WTC11 (cell line): ENCODE data around the gene FRYL. TPM values are rescaled to one million over a fixed set of nuclear protein-coding genes. Genes with fewer than 3 reads are reported as not detected.
A peak's percentile ranks its signal among the peaks of the same experiment; 100 is the strongest.

Experiments
- ATAC-seq: fragments of 200-7000 bp; cut with Tn5 transposase; 2 replicates; pipeline ENCODE4 v1.10.0; 2021; ENCODE audit warnings: mild to moderate bottlenecking, moderate library complexity
- CTCF ChIA-PET: fragments of 300-600 bp; sonication (Branson Sonifier 250); formaldehyde crosslinking; loops from one replicate; lab custom pipeline; 2021; ENCODE audit warnings: antibody characterized with exemption; lab: Charles Lee
- POLR2A ChIA-PET: fragments of 350-600 bp; sonication (Branson Sonifier 250); formaldehyde crosslinking; loops from one replicate; lab custom pipeline; 2021; ENCODE audit warnings: antibody characterized with exemption; lab: Charles Lee
- DNase-seq: peaks from one replicate; pipeline ENCODE4 v3.0.0; 2021; ENCODE audit warnings: low spot score
- H3K27ac Mint-ChIP-seq: 2 replicates; pipeline ENCODE4 v1.8.0; 2021; ENCODE audit warnings: mixed read lengths
- H3K27me3 Mint-ChIP-seq: 2 replicates; pipeline ENCODE4 v1.8.0; 2021; ENCODE audit warnings: low read depth, mild to moderate bottlenecking, moderate library complexity, mixed read lengths
- H3K36me3 Mint-ChIP-seq: 2 replicates; pipeline ENCODE4 v1.8.0; 2021; ENCODE audit warnings: mixed read lengths
- H3K4me1 Mint-ChIP-seq: 2 replicates; pipeline ENCODE4 v1.8.0; 2022; ENCODE audit warnings: mixed read lengths
- H3K4me3 Mint-ChIP-seq: 2 replicates; pipeline ENCODE4 v1.8.0; 2021; ENCODE audit warnings: mild to moderate bottlenecking, moderate library complexity, mixed read lengths
- H3K9me3 Mint-ChIP-seq: 2 replicates; pipeline ENCODE4 v1.8.0; 2021; ENCODE audit warnings: mixed read lengths
- ATF6 ChIP-seq: sonication (generic); formaldehyde crosslinking; IDR thresholded peaks from 2 replicates; pipeline ENCODE4 v1.8.1; 2023; ENCODE audit warnings: mild to moderate bottlenecking, missing genetic modification reagents
- CREB1 ChIP-seq: sonication (generic); formaldehyde crosslinking; IDR thresholded peaks from 2 replicates; pipeline ENCODE4 v1.8.0; 2023; ENCODE audit warnings: mild to moderate bottlenecking, missing genetic modification reagents
- E2F1 ChIP-seq: sonication (generic); formaldehyde crosslinking; IDR thresholded peaks from 2 replicates; pipeline ENCODE4 v1.8.0; 2022; ENCODE audit warnings: mild to moderate bottlenecking, missing genetic modification reagents
- ESRRA ChIP-seq: sonication (generic); formaldehyde crosslinking; IDR thresholded peaks from 2 replicates; pipeline ENCODE4 v1.8.1; 2022; ENCODE audit warnings: mild to moderate bottlenecking, missing genetic modification reagents, borderline replicate concordance
- JAZF1 ChIP-seq: fragments of 250-450 bp; sonication (Bioruptor Pico); IDR thresholded peaks from 2 replicates; pipeline ENCODE4 v1.9.0; 2021; ENCODE audit warnings: moderate library complexity, mild to moderate bottlenecking, inconsistent platforms
- NR1H2 ChIP-seq: sonication (generic); formaldehyde crosslinking; IDR thresholded peaks from 2 replicates; pipeline ENCODE4 v1.9.0; 2021; ENCODE audit warnings: mild to moderate bottlenecking, moderate library complexity, missing genetic modification reagents
- NR3C1 ChIP-seq: sonication (generic); formaldehyde crosslinking; conservative IDR thresholded peaks from 2 replicates; pipeline ENCODE4 v1.8.1; 2023; ENCODE audit warnings: low read depth, mild to moderate bottlenecking, missing genetic modification reagents
- SP1 ChIP-seq: sonication (generic); formaldehyde crosslinking; conservative IDR thresholded peaks from 2 replicates; pipeline ENCODE4 v1.8.1; 2022; ENCODE audit warnings: missing genetic modification reagents
- TEAD1 ChIP-seq: sonication (generic); formaldehyde crosslinking; IDR thresholded peaks from 2 replicates; pipeline ENCODE4 v1.8.0; 2022; ENCODE audit warnings: mild to moderate bottlenecking, missing genetic modification reagents
- ZNF121 ChIP-seq: sonication (generic); formaldehyde crosslinking; IDR thresholded peaks from 2 replicates; pipeline ENCODE4 v1.8.0; 2023; ENCODE audit warnings: missing genetic modification reagents
- ZNF138 ChIP-seq: sonication (generic); formaldehyde crosslinking; conservative IDR thresholded peaks from 2 replicates; pipeline ENCODE4 v1.8.1; 2022; ENCODE audit warnings: mild to moderate bottlenecking, moderate library complexity, missing genetic modification reagents
- ZNF219 ChIP-seq: sonication (generic); formaldehyde crosslinking; IDR thresholded peaks from 2 replicates; pipeline ENCODE4 v1.8.0; 2023; ENCODE audit warnings: missing genetic modification reagents, mild to moderate bottlenecking, borderline replicate concordance
- ZNF532 ChIP-seq: fragments of 250-450 bp; sonication (Bioruptor Pico); IDR thresholded peaks from 2 replicates; pipeline ENCODE4 v1.9.0; 2021; ENCODE audit warnings: mild to moderate bottlenecking, borderline replicate concordance
- total RNA-seq: library from RNA; stranded (reverse); gene quantifications from 3 replicates; pipeline ENCODE4 v1.2.3, GENCODE V29; 2021
- TF ChIP-seq, protein P1 (sequence below): sonication (generic); formaldehyde crosslinking; IDR thresholded peaks from 2 replicates; pipeline ENCODE4 v1.8.0; 2023; ENCODE audit warnings: missing genetic modification reagents, mild to moderate bottlenecking, borderline replicate concordance
- TF ChIP-seq, protein P2 (sequence below): fragments of 200-600 bp; IDR thresholded peaks from 2 replicates; pipeline ENCODE4 v1.8.0; 2022; ENCODE audit warnings: antibody characterized with exemption
- TF ChIP-seq, protein P3 (sequence below): fragments of 250-450 bp; sonication (Bioruptor Pico); IDR thresholded peaks from 2 replicates; pipeline ENCODE4 v1.9.0; 2021; ENCODE audit warnings: moderate library complexity, mild to moderate bottlenecking, inconsistent platforms, borderline replicate concordance

The FRYL gene
- total RNA-seq, 1 experiment from 2014 or later, result 38.7 TPM

DNA sequence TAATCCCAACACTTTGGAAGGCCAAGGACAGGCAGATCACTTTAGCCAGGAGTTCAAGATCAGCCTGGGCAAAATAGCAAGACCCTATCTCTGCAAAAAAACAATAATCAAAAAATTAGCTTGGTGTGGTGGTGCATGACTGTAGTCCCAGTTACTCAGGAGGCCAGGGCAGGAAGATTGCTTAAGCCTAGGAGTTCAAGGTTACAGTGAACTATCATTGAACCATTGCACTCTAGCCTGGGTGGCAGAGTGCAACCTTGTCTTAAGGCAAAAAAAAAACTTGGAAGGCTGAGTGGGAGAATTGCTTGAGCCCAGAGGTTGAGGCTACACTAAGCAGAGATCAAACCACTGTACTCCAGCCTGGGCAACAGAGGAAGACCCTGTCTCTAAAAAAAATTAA, 5.2 kb upstream of the FRYL start:
- H3K36me3 Mint-ChIP-seq, result no peaks in the 10 kb centered on the region
- peaks cover 14% of the 10 kb centered on the region for H3K4me1 Mint-ChIP-seq
- ATAC-seq (no peak), DNase-seq (no peak)
- H3K4me3 Mint-ChIP-seq, result no peak overlapping the region
- ChIA-PET CTCF (no interaction called here), POLR2A (no interaction called here)
- no peaks in the 10 kb centered on the region for H3K9me3 Mint-ChIP-seq
- no peaks in the 10 kb centered on the region; the same call in 1 of the 2 replicates for H3K27me3 Mint-ChIP-seq
- TF ChIP-seq ZNF219 (no peak), ZNF121 (CRISPR knock-in tag) (no peak)
- H3K27ac Mint-ChIP-seq, result no peak overlapping the region

GRCh38 chr4:48781968-48782367, 1.9 kb upstream of the FRYL start:
- no peak overlapping the region for H3K4me3 Mint-ChIP-seq
- DNase-seq (no peak), ATAC-seq (no peak)
- TF ChIP-seq ZNF532 (no peak), JAZF1 (no peak), NR1H2 (CRISPR knock-in tag) (no peak), NR3C1 (CRISPR knock-in tag) (no peak), TEAD1 (CRISPR knock-in tag) (no peak), SP1 (CRISPR knock-in tag) (no peak)
- TF ChIP-seq, protein P1, sequence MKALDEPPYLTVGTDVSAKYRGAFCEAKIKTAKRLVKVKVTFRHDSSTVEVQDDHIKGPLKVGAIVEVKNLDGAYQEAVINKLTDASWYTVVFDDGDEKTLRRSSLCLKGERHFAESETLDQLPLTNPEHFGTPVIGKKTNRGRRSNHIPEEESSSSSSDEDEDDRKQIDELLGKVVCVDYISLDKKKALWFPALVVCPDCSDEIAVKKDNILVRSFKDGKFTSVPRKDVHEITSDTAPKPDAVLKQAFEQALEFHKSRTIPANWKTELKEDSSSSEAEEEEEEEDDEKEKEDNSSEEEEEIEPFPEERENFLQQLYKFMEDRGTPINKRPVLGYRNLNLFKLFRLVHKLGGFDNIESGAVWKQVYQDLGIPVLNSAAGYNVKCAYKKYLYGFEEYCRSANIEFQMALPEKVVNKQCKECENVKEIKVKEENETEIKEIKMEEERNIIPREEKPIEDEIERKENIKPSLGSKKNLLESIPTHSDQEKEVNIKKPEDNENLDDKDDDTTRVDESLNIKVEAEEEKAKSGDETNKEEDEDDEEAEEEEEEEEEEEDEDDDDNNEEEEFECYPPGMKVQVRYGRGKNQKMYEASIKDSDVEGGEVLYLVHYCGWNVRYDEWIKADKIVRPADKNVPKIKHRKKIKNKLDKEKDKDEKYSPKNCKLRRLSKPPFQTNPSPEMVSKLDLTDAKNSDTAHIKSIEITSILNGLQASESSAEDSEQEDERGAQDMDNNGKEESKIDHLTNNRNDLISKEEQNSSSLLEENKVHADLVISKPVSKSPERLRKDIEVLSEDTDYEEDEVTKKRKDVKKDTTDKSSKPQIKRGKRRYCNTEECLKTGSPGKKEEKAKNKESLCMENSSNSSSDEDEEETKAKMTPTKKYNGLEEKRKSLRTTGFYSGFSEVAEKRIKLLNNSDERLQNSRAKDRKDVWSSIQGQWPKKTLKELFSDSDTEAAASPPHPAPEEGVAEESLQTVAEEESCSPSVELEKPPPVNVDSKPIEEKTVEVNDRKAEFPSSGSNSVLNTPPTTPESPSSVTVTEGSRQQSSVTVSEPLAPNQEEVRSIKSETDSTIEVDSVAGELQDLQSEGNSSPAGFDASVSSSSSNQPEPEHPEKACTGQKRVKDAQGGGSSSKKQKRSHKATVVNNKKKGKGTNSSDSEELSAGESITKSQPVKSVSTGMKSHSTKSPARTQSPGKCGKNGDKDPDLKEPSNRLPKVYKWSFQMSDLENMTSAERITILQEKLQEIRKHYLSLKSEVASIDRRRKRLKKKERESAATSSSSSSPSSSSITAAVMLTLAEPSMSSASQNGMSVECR (CRISPR knock-in tag), result no peak
- TF ChIP-seq, protein P2, sequence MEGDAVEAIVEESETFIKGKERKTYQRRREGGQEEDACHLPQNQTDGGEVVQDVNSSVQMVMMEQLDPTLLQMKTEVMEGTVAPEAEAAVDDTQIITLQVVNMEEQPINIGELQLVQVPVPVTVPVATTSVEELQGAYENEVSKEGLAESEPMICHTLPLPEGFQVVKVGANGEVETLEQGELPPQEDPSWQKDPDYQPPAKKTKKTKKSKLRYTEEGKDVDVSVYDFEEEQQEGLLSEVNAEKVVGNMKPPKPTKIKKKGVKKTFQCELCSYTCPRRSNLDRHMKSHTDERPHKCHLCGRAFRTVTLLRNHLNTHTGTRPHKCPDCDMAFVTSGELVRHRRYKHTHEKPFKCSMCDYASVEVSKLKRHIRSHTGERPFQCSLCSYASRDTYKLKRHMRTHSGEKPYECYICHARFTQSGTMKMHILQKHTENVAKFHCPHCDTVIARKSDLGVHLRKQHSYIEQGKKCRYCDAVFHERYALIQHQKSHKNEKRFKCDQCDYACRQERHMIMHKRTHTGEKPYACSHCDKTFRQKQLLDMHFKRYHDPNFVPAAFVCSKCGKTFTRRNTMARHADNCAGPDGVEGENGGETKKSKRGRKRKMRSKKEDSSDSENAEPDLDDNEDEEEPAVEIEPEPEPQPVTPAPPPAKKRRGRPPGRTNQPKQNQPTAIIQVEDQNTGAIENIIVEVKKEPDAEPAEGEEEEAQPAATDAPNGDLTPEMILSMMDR, result no peak
- TF ChIP-seq, protein P3, sequence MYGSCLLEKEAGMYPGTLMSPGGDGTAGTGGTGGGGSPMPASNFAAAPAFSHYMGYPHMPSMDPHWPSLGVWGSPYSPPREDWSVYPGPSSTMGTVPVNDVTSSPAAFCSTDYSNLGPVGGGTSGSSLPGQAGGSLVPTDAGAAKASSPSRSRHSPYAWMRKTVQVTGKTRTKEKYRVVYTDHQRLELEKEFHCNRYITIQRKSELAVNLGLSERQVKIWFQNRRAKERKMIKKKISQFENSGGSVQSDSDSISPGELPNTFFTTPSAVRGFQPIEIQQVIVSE (CRISPR knock-in tag), result no peak
- peaks cover 31% of the 10 kb centered on the region for H3K4me1 Mint-ChIP-seq
- H3K27ac Mint-ChIP-seq, result no peak overlapping the region
- H3K36me3 Mint-ChIP-seq, result no peaks in the 10 kb centered on the region
- ChIA-PET CTCF (interaction anchor here (1.5 to 3.7 kb wide), 2 partner anchors 12 to 203 kb away, joined by 3 to 23 read pairs; no protein-coding TSS in a partner anchor), POLR2A (no interaction called here)
- H3K27me3 Mint-ChIP-seq, result no peaks in the 10 kb centered on the region
- no peaks in the 10 kb centered on the region for H3K9me3 Mint-ChIP-seq

DNA sequence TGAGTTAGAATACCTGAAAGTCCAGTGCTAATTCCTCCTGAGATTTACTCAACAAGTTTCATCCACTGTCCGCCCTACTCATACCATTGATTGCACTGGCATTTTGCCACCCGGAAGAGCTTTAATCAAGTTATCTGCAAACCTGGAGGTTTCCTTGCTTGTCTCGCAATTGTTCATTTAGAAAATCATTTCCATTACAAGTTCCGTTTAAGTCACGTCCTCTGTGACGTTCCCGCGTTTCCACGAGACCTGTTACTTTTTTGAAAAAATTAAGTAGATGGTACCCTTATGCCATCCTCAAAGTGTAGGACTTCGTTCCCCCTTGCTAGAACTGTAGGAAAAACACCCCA, 761 bp upstream of the FRYL start:
- DNase-seq (no peak), ATAC-seq (no peak)
- H3K27me3 Mint-ChIP-seq, result no peaks in the 10 kb centered on the region
- ChIA-PET POLR2A (interaction anchor here (1.0 to 1.3 kb wide), 4 partner anchors 24 to 127 kb away, joined by 3 read pairs; partner anchors contain the start of gene OCIAD2), CTCF (interaction anchor here (1.3 to 3.7 kb wide), 5 partner anchors 11 to 223 kb away, joined by 3 to 23 read pairs (median 4); no protein-coding TSS in a partner anchor)
- H3K9me3 Mint-ChIP-seq, result no peaks in the 10 kb centered on the region
- peaks cover 37% of the 10 kb centered on the region for H3K4me1 Mint-ChIP-seq
- peak overlapping the region; percentile 91 for H3K4me3 Mint-ChIP-seq
- peak overlapping the region; percentile 96 for H3K27ac Mint-ChIP-seq
- no peaks in the 10 kb centered on the region for H3K36me3 Mint-ChIP-seq
- TF ChIP-seq NR1H2 (CRISPR knock-in tag), result no peak
- no peak for TF ChIP-seq ZNF138 (CRISPR knock-in tag)
- TF ChIP-seq CREB1 (CRISPR knock-in tag), result no peak
- TF ChIP-seq ESRRA (CRISPR knock-in tag), result no peak
- TF ChIP-seq ATF6 (CRISPR knock-in tag), result no peak
- TF ChIP-seq E2F1, result no peak
